ENCODE results near the gene SLC35D3. TPM values are rescaled to one million over a fixed set of nuclear protein-coding genes. Genes with fewer than 3 reads are reported as not detected.

The SLC35D3 gene
- total RNA-seq, 4 donors from 2014 or later, result not detected

DNA sequence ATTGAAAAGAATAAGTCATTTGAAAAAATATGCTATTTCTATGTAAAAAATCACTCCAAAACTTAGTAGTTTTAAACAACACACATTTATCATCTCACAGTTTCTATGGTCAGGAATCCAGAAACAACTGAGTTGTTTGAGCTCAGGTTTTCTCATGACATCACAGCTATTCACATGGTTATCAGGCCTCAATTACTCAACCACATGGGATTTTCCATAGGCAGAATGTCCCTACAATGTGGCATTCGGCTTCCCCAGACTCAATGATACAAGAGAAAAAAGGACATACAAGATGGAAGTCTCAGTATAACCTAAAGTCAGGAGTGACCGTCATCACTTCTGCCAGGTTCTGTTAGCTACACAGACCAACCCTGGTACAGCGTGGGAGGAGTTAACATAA is 3.4 kb upstream of the SLC35D3 start:
- Histone ChIP-seq H3K27ac (no peak overlapping the region), H3K36me3 (peaks cover 0 to 23% (median 0%) of the 10 kb centered on the region in 3 donors), H3K9me3 (no peaks in the 10 kb centered on the region), H3K4me3 (no peak overlapping the region), H3K4me1 (peaks cover 27 to 39% (median 33%) of the 10 kb centered on the region in 3 donors), H3K27me3 (peaks cover 19 to 63% (median 29%) of the 10 kb centered on the region in 4 donors)
- DNase-seq, result no peak
- 83 to 92% methylated on average over 3 of the region's 3 CpGs for WGBS, 2 donors
- intact Hi-C loops (cut with DNase I), result no loop called here
- TF ChIP-seq CTCF (IDR thresholded peaks at IDR 0.05), result no peak

DNA sequence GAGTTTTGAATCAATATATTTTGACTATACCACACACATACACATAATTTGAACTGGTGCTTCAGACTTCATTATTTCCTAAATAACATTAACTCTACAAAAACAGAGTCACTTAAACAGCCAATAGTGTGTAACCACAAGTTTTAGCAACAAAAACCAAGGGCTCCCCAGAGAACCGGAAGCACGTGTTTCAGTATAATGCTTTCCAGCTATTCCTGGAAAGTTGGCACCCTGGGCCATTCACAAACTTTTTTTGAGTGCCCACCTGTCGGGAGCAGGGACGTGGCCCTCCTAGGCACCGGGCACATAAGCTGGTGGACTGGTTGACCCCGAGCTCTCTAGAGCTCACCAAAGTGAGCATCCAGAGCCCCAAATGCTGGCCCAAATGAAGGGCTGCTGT is 1.9 kb upstream of the SLC35D3 start:
- intact Hi-C loops (cut with DNase I), result no loop called here
- H3K27ac ChIP-seq, result no peak overlapping the region
- H3K4me1 ChIP-seq, result peaks cover 27 to 40% (median 35%) of the 10 kb centered on the region in 3 donors
- H3K4me3 ChIP-seq, result peak overlapping the region in 1 of 4 donors; percentile 69
- no peak for TF ChIP-seq CTCF (IDR thresholded peaks at IDR 0.05)
- no peak for DNase-seq
- 18 to 35% methylated on average over 4 to 6 of the region's 6 CpGs for WGBS, 2 donors
- H3K36me3 ChIP-seq, result peaks cover 0 to 10% (median 0%) of the 10 kb centered on the region in 3 donors
- no peaks in the 10 kb centered on the region for H3K9me3 ChIP-seq
- peaks cover 25 to 78% (median 29%) of the 10 kb centered on the region in 4 donors for H3K27me3 ChIP-seq

- WGBS, 2 donors, result 3% methylated on average over 20 to 28 of the region's 37 CpGs
- no peak for TF ChIP-seq POLR2A (IDR thresholded peaks at IDR 0.05)
- no peak for TF ChIP-seq CTCF (IDR thresholded peaks at IDR 0.05)
- DNase-seq, result no peak
These were observed 1.3 kb upstream of the SLC35D3 start for GRCh38 chr6:136920671-136921380.

DNA sequence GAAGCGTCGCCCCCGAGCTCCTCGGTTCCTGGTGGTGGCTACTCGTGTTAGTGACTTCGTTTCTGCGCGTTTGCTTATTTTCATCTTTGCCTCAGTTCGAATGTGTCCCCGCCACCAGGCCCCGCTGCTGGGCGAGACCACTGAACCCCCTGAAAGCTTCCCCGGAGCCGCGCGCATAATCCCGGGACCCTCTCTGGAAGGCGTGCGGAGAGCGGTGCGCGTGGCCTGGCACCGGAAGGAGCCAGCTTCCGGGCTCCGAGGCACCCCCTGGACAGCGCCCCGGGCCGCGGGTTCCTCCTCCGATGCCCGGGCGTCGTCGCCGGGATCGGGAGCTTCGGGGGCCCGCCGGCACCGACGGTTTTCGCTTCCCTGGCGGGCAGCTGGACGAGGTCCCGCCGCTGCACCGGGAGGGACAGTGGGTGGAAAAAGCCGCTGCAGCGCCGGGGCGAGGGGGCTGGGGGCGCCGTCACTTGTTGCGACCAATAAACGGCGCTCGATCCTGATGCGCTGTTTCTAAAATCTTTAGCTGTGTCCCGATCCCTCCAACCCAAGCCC is 643 bp upstream of the SLC35D3 start:
- no peak overlapping the region for H3K27ac ChIP-seq
- H3K36me3 ChIP-seq, result no peaks in the 10 kb centered on the region
- no peak for TF ChIP-seq CTCF (IDR thresholded peaks at IDR 0.05)
- TF ChIP-seq POLR2A (IDR thresholded peaks at IDR 0.05), result no peak
- H3K4me3 ChIP-seq, result peak overlapping the region; percentile 36 to 69 (median 48)
- 0% methylated on average over 9 to 12 of the region's 59 CpGs for WGBS, 2 donors
- peaks cover 25 to 79% (median 29%) of the 10 kb centered on the region in 4 donors for H3K27me3 ChIP-seq
- no peaks in the 10 kb centered on the region for H3K9me3 ChIP-seq
- peaks cover 27 to 40% (median 35%) of the 10 kb centered on the region in 3 donors for H3K4me1 ChIP-seq
- no peak for DNase-seq
- intact Hi-C loops (cut with DNase I), result no loop called here

More at GRCh38 chr6:136920671-136921380, 1.3 kb upstream of the SLC35D3 start:
- peaks cover 25 to 79% (median 29%) of the 10 kb centered on the region in 4 donors for H3K27me3 ChIP-seq
- H3K27ac ChIP-seq, result no peak overlapping the region
- no peaks in the 10 kb centered on the region for H3K9me3 ChIP-seq
- intact Hi-C loops (cut with DNase I), result no loop called here
- peak overlapping the region; percentile 36 to 69 (median 48) for H3K4me3 ChIP-seq
- peaks cover 0 to 4% (median 0%) of the 10 kb centered on the region in 3 donors for H3K36me3 ChIP-seq
- peaks cover 27 to 40% (median 35%) of the 10 kb centered on the region in 3 donors for H3K4me1 ChIP-seq

GRCh38 chr6:136922685-136923006 is 545 bp downstream of the SLC35D3 start:
- Histone ChIP-seq H3K36me3 (no peaks in the 10 kb centered on the region), H3K27me3 (peaks cover 25 to 74% (median 29%) of the 10 kb centered on the region in 4 donors), H3K9me3 (no peaks in the 10 kb centered on the region), H3K27ac (no peak overlapping the region), H3K4me3 (peak overlapping the region; percentile 36 to 69 (median 48)), H3K4me1 (peaks cover 27 to 40% (median 35%) of the 10 kb centered on the region in 3 donors)
- no peak for DNase-seq
- 2% methylated on average over 9 of the region's 29 CpGs; no CpG with 5 or more reads in 1 of the 2 donors for WGBS, 2 donors
- no peak for TF ChIP-seq POLR2A (IDR thresholded peaks at IDR 0.05)
- intact Hi-C loops (cut with DNase I), result no loop called here

All from esophagus squamous epithelium (tissue), 5 donors.